Stimulated activated CD4-positive, alpha-beta T cell treated with anti-CD3 and anti-CD28 coated beads, TNF-alpha, amount 100 ng/mL, for 24 hours (primary cell): Measurements from ENCODE around the gene GLCE.
A peak's percentile ranks its signal among the peaks of the same experiment; 100 is the strongest.
"Not testable (repeated sequence)": the region's sequence is repeated elsewhere in the genome, so short reads cannot be mapped to it uniquely, and the experiment has no call there.

Experiments
- DNase-seq, 3 experiments: peaks; one replicate each; pipeline ENCODE4 v3.0.0-alpha.2; 2020; ENCODE audit warnings: low read depth in 3 of 3

Gene GLCE

DNA sequence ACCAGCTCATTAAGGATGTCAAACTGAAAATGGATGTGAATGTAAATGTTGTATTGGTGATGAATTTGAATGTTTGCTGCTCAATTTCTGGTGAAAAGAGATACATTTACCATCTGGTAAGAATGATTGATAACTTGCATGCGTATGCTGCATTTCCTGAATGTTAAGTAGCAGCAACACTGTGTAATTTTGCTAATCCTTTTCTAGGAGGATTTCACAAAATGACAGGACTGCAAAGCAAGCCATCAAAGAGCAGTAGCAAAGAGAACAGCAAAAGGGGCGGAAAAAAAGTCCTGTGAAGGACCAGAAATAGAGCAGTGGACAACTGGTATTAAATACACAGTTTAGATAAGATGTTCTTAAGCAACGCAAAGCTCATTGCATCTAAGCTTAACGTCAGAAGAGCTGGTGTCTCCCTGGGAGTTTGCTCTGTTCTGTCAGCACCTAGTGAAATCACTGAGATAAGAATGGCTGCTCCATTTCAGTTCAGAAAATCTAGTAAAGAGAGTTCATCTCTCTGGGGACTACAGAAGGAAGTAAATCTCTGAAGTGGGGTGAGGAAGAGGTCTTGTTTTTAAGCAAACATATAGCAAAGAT, 114.7 kb downstream of the GLCE start:
- DNase-seq, result no peak

DNA sequence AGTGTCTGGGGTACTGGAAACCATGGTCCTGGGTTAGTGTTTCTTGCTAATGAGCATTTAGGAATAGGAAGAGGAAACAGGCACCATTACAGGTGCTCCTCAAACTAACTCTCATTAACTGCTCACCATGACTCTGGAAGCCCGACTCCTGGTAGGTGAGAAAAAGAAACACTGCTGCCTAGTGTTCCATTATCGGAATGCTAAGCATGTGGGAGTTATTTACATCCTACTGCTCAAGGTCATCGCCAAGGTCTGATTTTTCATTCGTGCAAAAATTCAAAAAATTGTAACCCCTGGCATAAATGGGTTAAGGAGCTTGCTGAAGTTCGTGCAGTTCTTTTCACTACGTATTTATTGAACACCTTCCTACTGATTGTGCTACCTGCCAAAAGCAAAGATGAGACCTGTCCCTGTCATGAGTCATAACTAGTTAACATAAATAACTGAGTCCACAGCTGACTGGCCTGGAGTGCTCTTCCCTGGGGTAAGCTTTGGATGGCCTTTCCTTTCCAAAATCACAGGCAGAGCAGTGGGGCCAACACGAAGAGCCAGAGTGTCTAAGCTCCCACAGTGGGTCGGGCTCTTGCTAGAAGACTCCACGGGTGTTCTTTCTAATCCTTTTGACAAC, 115.6 kb downstream of the GLCE start:
- no peak for DNase-seq

DNA sequence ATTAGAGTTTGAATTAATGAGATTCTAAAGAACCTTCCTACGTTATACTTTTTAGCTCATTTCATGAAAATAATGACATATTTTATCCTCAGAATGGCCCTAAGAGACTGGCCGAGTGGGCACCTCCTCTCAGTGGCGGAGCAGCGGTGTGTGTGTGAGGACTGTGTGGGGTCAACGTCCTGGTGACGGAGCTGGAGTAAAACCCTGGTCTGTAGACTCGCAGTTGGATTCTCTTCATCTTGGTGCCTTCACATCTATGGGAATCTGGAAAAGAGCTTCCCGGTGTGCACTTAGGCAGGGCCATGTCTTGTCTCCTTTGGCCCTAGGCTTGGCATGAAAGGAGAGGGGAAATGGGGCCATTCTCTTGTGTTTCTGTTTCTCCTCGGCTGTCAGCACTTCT, 116.9 kb downstream of the GLCE start:
- DNase-seq, result no peak

DNA sequence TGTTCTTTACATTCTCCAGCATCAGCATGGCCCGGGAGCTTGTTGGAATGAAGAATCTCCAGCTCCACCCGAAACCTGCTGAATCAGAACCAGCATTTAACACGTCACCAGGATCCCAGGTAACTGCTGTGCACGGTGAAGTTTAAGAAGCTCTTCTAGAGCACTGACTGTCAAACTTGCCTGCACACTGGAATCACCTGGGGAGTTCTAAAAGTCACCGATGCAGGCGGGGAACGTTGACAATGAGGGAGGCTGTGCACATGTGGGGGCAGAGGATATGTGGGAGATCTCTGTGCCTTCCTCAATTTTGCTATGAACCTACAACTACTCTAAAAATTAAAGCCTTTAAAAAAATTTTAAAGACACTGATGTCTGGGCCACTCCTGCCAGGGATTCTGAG, 119.2 kb downstream of the GLCE start:
- DNase-seq, result no peak

DNA sequence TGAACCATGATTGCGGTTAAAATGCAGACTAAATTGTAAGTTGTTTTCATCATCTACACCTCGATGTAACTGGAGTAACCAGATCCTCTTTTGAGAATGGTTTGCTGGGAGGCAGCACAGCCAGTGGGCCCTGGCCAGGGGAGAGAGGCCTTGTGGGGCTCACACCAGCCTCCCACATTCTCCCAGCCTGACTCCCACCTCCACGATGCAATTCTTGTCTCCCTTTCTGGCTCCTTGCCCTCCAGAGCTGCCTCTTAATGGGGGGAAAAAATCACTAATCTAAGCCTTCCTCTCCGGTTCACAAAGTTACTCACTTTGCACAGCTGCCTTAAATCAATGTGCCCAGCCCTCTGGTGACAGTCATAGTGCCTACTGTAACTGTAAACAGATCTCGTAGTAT, 120.3 kb downstream of the GLCE start:
- no peak for DNase-seq

DNA sequence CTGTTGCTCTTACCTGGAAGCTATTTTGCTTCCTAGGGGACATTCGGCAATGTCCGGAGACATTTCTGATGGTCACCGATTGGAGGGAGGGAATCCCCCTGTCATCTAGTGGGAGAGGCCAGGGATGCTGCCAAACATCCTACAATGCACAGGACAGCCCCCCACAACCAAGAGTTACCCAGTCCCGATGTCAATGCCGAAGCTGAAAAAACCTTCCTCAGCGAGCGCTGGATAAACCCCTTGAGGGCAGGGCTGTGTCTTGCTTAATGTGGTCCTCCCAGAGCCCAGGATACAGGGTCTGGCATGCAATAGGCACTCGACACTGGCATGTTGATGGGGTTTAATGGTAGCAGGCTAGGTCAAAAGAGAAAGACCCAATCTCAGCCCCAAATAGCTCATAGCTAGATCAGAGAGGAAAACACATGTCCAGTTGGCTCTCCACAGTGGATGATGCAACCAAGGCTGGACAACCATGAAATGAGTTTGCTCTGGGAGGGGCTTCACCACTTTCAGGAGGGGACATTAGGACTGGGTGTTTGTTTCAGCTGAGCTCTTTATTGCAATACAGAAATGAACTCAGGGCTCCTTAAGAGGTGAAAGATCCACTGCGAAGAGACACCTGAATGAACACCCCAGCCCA, 121.8 kb downstream of the GLCE start:
- DNase-seq, result no peak

DNA sequence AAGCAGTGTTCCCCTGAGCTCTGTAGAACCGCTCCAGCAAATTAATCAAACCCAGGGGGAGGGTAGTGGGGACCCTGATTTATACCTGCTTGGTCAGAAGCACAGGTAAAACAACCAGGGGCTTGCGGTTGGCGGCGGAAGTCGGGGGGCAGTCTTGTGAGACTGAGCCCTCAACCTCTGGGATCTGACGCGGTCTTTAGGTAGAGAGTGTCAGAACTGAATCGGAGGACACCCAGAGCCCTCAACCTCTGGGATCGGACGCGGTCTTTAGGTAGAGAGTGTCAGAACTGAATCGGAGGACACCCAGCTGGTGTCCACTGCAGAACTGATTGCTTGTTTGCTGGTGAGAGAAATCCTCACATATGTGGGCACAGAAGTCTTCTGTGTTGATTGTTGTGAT, 125.4 kb downstream of the GLCE start:
- DNase-seq, result no peak

DNA sequence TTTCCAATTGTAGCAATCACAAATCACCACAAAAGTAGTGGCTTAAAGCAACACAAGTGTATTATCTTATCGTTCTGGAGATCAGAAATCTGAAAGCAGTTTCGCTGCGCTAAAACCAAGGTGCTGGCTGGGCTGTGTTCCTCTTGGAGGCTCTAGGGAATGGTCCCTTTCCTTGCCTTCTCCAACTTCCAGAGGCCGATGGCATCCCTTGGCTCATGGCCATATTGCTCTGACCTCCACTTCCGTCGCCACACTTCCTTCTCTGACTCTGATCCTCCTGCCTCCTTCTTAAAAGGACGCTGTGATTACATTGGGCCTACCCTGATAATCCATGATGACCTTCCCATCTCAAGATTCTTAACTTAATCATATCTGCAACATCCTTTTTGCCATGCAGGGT, 127.6 kb downstream of the GLCE start:
- DNase-seq, result no peak

DNA sequence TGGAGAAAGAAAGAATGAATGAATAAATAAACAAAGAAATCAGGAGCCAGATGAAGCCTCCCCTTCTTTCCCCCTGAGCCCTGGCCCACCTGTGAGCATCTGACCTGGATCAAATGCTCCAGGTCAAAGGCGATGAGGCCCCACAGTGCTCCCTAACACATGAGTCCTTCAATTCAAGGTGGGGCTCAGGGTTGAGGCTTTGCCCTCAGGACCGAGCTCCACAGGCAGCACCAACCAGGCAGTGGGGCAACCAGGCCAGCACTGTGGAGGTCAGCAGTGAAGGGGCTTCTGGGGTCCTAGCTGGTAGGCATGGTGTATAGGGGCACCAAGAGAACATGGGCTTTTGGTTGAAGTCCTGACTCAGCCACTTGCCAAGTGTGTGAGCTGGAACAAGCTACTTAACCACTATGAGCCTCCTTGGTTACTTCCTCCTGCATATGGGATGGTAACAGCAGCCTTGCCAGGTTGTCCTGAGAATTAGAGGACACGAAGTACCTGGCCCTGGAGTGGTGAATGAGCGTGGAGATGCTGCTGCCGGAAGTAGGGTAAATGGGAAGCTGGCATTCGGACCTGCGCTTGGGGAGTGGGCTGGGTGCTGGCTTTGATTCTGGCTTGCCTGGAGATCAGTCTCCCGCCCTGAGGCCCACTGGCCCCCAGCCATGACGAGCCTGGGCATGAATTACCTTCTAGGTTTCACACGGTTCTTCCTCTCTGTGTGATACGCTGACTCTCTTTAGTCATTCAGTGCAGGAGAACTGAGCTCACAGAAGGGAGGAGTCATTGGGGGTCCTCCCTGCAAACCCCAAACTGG, 128.3 kb downstream of the GLCE start:
- DNase-seq, result no peak

DNA sequence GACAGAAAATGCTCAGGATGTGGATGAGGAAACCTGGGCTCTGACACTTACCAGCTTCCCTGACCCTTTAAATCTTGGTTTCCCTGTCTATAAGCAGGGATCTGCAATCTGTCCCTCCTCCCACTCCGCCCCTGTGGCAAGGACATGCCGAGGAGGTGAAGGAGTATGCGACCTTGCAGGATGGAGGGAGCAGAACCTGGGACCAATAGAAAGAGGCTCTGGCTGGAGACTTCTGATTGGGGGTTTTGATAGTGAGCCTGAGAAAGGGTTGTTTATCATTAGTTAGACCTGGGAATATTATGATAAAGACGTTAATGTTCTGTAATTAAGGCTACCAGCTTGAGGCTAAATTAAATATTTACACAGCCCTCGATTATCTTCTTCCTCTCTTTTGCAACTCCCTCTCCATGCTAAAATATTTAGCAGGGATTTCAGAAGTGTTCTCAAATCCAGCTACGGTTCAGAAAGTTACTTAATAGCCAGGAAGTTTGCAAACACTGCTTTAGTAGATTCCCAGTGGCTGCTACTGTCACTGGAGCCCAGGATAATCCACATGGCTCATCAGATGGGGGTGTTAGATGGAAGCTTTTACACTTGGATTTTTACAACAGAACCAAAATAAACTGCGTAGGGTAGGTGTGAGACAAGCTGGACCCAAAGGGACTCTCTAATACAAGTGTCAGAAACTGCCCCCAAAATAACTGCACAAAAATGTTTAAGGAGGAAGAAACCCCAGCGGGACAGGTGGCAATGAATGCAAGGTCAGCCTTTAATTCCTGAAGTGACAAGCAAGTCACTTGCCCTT, 129.1 kb downstream of the GLCE start:
- DNase-seq, result no peak

DNA sequence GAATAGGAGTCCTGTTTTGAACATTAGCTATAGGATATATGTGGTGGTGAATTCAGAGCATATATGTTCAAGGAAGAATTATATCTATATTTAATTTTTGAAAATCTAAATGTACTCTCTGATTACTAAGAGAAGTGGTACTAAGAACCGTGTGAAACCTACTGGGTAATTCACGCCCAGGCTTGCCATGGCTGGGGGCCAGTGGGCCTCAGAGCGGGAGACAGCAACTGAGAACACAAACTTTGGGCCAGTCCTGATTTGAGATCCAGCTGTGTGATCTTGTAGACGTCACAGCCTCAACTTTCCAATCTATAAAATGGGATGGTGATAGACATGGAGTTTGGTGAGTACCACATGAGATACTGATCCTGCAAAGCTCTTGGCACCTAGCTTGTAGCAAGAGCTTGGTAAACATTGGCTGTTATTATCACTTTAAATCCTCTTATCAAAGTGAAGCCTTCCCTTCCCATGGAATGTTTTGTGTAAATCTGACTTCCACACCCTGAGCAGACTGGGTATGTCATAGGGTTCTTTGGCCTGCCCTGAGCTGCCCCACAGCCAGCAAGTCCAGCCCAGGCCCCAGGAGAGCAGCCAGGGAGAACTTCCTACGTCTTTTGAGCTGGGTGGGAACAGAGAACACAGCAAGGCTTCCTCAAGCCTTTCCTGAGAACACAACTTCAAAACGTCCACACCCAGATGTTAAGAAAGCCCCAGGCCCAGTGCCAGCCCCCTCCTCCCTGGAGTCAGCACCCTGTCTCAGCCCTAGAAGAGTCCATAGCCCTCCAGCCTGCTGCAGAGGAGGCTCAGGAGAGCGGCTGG, 130.1 kb downstream of the GLCE start:
- DNase-seq, result no peak

DNA sequence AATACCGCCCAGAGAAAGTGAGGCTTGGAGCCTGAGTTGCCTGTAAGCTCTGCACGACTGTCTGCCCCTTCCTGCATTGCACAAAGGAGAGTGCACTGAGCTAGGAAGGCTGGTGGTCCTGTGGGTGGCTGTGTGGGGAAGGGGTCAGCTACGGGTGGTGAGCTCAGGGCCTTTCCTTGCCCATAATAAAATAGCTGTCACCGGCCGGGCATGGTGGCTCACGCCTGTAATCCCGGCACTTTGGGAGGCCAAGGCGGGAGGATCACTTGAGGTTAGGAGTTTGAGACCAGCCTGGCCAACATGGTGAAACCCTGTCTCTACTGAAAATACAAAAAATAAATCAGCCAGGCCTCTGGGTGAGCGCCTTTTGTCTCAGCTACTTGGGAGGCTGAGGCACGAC, 131.2 kb downstream of the GLCE start:
- not testable (repeated sequence) for DNase-seq

DNA sequence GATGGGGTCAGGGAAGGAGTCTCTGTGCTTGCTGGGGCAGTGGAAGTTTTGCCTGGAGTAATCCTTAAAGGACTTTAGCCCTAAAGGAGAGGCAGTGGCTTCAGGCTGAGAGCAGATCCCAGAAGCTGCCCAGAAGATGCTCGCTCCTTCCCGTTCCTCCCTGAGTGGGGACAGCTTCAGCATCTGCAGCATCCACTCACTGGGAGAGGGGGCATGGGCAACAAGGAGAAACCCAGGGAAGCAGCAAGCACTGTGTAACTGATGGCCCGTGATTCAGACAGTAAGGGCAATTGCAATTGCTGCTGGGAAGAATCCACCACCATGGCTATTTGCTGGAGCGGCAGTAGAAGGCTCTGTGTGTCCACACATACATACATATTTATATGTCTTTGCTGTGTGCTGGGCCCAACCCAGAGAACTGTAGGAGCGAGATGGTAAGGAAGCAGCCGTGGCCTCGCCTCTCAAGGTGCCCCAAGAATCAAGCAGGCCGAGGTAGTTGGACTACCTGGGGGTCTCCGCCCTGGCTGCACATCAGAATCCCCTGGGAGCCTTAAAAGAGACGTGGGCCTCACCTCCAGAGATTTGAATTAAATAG, 132.5 kb downstream of the GLCE start:
- no peak for DNase-seq

DNA sequence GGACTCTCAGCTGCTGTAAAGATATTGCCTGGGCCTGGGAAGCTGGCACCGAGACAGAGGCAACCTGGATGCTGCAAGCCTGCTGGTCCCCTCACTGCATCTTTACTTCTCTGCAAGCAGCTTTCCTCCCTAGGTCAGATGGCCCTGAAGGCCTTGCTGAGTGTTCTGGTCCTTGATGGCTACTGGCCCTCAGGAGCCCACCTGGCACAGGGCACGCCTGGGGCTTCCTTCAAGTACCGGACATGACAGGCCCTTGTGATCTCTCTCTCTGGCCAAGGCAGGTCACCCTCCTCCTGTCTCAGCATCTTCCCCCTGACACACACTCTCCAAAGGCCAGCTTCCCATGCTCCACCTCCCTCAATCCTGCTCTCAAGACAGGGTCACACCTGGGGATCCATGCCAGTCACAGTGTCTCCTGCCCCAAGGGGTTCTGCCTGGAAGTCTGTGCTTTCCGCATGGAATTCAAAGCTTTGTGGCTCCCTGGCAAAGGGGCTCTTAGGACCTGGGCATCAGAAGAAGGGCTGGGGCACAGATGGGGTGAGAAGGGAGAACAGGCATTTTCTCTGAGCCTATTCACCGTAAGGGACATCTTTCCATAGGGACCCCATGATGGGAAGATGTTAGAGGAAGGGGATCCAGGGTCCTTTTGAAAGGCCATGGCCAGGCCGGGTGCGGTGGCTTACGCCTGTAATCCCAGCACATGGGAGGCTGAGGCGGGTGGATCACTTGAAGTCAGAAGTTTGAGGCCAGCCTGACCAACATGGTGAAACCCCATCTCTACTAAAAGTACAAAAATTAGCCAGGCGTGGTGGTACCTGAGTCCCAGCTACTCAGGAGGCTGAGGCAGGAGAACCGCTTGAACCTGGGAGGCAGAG, 133.5 kb downstream of the GLCE start:
- no peak for DNase-seq

DNA sequence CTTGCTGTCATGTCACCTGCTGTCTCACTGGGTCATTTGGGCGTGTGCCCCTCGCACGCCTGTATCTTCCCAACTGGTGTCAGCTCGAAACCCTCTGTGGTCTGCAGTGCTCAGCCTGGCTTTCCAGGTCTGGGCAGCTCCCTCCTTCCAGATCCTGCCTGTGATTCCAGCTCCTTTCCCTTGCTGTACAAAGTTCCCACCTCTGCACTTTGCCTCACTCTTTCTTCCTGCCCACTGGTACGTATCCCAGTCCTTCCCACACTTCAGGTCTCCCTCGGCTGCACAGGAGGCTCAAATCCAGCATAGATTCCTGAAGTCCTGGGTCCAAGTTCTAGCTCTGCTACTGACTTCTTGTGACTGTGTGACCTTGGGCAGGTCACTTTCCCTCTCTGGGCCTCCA, 136.2 kb downstream of the GLCE start:
- no peak for DNase-seq

DNA sequence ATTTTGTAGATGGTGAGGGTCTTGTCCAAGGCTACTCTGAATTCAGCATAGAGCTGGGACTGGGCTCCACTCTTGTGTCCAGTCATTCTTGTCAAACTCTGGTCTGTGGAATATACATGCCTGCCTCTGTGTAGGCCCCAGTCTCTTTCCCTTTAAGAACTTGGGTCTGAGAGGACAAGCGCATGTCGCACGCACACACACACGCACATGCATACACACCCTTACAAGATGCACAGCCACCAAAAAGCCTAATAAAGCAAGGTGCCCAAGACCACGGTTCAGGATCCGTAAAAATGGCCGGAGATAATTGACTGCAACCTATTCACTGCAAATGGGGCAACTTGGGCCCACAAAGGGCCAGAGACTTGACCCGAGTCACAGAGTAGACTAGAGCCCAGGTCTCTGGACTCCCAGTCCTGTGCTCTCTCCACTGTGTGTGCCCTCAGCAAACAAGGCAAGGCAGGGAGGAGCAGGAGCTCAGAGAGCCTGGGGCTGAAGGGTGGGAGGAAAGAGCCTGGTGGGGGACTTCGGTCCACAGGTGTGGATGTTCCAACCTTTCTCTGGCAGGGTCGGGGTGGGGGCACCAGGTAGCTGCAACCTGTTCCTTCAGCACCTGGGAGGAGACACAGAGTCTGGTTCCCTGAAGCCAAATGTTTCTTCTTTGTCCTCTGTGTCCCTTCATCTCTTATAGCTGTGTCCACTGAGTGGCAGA, 137.4 kb downstream of the GLCE start:
- DNase-seq, result no peak

DNA sequence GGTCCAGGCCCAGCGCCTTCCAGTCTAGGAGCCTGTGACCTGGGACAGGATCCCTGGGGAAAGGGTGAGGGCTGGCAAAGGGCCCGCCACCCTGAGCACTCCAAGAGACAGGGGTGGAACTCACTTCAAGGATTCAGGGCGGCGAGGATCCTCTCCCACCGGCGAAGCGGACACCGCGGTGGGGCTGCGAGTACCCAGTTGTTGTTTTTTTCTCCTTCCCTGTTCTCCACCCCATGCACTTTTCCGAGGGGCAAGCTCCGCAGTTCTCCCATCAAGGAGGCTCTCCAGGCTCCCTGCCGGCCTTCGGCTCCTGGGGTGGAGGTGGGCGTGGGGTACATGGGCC, 137.9 kb downstream of the GLCE start:
- DNase-seq, result no peak

DNA sequence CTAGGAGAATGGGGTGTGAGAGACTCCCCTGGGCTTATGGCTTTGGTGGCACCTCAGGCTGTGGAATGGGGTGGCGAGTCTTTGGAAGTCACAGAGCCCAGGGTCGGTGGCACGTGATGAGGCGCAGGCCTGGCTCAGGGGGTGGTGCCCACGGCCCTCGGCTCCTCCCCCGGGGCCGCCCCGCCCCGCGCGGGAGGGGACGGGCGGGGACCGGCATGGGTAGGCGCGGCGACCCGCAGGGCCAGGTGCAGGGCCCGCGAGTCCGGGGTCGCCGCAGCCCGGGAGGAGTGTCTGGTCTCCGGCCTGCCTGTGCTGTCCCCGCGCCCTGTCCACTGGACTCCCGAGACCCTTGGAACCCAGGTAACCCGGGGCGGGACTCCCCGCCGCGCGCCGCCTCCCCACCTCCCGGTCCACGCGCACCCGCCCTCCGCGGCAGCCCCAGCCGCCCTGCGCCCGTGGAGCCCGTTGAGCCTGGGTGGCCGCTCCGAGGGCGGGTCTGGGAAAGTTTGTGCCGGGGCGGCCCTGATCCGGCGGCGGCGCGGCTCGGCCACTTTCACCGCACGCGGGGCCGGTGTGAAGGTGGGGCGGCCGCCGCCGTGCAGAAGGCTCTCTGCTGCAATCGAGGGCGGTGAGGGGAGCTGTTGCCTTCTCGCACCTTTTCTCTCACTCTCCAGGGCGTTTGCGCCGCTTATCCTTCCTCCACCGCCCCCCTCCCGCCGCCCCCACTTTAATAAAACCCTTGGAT, 138.4 kb downstream of the GLCE start, which contains the start of gene PAQR5:
PAQR5 (plus strand) TSS at position 216 of the 745 bp plus-strand sequence. CDS start 61,169 bp downstream, outside the sequence.
- DNase-seq, result peak in 1 of 3 experiments; percentile 29
